GM19238 (cell line): Measurements from ENCODE around the gene ELAVL3.
"Not testable (repeated sequence)": the region's sequence is repeated elsewhere in the genome, so short reads cannot be mapped to it uniquely, and the experiment has no call there.

Source experiments
- DNase-seq: peaks from one replicate; pipeline ENCODE4 v3.0.0; 2011; ENCODE audit warnings: low spot score; ENCODE audit not compliant: insufficient read length

Gene ELAVL3

DNA sequence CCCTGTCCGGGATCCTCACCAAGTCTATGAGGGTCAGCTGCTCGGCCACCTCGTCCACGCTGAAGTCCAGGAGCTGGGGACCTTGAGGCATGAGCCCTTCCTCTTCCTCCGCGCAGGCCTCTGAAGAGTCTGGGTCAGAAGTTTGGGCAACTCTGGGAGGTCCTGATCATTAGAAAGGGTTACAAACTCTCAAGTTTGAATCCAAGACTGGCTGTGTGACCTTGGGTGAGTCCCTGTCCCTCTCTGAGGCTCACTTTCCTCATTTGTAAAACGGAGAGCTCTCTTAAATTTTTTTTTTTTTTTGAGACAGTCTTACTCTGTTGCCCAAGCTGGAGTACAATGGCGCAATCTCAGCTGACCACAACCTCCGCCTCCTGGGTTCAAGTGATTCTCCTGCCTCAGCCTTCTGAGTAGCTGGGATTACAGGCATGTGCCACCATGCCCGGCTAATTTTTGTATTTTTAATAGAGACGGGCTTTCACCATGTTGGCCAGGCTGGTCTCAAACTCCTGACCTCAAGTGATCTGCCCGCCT, 74.1 kb downstream of the ELAVL3 start:
- DNase-seq, result not testable (repeated sequence)

DNA sequence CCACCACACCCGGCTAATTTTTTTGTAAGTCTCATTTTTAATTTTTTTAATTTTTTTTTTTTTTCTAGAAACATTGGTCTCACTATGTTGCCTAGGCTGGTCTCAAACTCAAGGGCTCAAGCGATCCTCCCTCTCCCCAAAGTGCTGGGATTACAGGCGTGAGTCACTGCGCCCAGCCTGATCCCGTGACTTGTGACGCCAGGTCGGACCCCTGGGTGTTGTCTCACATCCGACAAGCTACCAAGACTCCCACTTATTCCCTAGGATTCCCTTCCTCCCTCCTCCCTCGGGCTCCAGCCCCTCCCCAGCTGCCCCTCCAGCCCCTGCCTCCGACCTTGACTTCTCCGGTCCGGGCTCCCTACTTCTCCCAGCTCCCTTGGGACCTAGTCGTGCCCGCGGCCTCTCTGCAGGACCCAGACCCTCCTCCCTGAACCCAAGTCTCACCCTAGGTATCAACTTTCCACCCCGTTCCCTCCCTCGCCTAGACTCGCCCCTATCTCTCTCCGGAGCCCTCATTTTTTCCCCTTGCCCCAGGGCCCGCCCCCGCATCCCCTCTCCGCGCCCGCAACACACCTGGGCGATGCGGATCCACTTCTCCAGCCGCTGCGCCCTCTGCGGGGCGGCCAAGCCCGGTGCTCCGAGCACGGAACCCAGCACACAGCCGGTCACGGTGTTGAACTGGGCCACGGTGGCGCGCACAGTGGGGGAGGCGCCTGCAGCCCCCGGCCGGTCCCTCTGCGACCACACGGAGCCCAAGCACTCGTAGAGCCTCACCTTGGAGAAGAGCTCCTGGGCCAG, 74.8 kb downstream of the ELAVL3 start:
- DNase-seq, result no peak

DNA sequence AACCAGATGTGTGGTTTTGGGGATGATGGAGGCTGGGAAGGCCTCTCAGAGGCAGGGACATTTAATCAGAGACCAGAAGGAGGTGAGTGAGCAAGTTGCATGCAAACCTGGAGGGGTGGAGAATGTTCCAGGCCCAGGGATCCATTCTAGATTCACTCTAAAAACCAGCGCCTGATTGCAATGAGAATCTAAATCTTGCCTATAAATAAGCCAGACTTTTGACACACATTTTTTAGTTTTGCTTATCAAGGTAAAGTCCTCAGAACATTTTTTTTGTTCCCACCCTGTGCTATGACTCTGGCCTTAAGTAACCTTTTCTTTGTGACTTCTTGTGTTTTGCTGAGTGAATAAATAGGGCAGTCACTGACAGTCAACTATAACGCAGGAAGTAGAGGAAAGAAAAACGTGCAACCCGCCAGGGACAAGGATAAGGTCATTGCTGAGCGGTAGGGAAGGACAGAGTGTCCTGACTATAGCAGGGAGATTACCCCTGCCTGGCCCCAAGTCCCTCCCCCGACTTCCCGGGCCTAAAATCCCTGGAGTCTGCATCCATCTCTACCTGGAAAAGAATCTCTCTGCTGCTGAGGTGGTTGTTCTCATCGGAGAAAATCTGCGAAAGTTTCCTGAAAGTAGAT, 76.1 kb downstream of the ELAVL3 start:
- DNase-seq, result no peak

DNA sequence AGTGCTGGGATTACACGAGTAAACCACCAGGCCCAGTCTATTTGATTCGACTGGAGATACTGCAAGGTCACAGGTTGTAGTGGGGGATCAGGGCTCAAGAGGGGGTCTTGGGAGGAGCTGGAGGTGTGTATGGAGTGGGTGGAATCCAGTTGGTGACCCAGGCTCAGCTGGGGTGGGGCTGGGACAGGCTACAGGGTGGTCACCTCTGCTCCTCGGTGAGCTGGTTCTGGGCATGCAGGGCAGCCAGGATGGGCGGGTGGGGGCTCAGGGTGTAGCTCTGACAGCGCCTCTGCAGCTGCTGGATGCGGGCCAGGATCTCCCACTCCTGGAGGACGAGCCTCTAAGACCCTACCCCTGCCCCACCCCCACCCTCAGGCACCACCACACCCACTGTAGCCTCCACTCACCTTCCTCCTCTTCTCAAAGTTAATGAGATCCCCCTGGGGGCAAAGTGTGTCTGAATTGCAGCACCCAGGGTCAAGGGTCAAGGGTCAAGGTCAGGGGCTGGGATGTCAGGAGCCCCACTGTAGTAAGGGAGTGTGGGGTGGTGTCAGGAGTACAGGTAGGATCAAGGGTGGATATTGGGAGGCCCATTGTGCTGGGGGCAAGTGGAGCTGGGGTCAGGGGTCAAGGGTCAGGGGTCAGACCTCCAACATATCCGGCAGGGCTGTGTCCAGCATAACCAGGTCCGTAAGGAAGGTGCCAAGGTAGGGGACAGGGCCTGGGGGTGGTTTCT, 78.9 kb downstream of the ELAVL3 start:
- no peak for DNase-seq
